Esophagus squamous epithelium (tissue), 5 donors: ENCODE measurements around the gene CENPP. TPM values are rescaled to one million over a fixed set of nuclear protein-coding genes. Genes with fewer than 3 reads are reported as not detected.

Experiments
- DNase-seq: peaks from one replicate; lab custom pipeline; 2025; lab: John Stamatoyannopoulos, UW
- H3K27ac ChIP-seq, 4 donors: fragments of 200-600 bp; sonication (generic); one replicate each; pipeline ENCODE4 v1.5.1; 2016 to 2019; ENCODE audit warnings: mild to moderate bottlenecking in 1 of 4
- H3K27me3 ChIP-seq, 4 donors: fragments of 200-600 bp; sonication (generic); 1 replicate in 3 of 4; 2 replicates in 1 of 4; pipeline versions ENCODE4 v1.5.1 to v1.6.0; 2017 to 2021; ENCODE audit warnings: antibody characterized with exemption in 1 of 4
- H3K36me3 ChIP-seq, 3 donors: fragments of 200-600 bp; sonication (generic); one replicate each; pipeline ENCODE4 v1.5.1; 2016 to 2019
- H3K4me1 ChIP-seq, 3 donors: fragments of 200-600 bp; sonication (generic); one replicate each; pipeline ENCODE4 v1.5.1; 2017 to 2019
- H3K4me3 ChIP-seq, 4 donors: fragments of 200-600 bp; sonication (generic); 1 replicate in 3 of 4; 2 replicates in 1 of 4; pipeline ENCODE4 v1.5.1; 2016 to 2019; ENCODE audit warnings: mild to moderate bottlenecking in 2 of 4, moderate library complexity in 1 of 4
- H3K9me3 ChIP-seq, 3 donors: fragments of 200-600 bp; sonication (generic); one replicate each; pipeline ENCODE4 v1.5.1; 2016 to 2019
- CTCF ChIP-seq, 6 experiments: fragments of 450-650 bp in 4 of 6; fragments of 200-600 bp in 2 of 6; sonication (generic) in 2 of 6; IDR thresholded peaks; one replicate each; pipeline ENCODE4 v1.5.1; 2016 to 2019; ENCODE audit warnings: antibody characterized with exemption in 6 of 6, mild to moderate bottlenecking in 4 of 6, moderate library complexity in 4 of 6
- POLR2A ChIP-seq, 4 donors: fragments of 450-650 bp; IDR thresholded peaks; one replicate each; pipeline ENCODE4 v1.6.1; 2017; ENCODE audit warnings: antibody characterized with exemption in 4 of 4, mild to moderate bottlenecking in 4 of 4, moderate library complexity in 3 of 4
- WGBS, 2 donors: methylation state at CpG; one replicate each; pipeline ENCODE4 v1.1.5; 2018; 5-methylcytosine and 5-hydroxymethylcytosine counted together
- intact Hi-C: fragments of 100-400 bp; cut with DNase I; formaldehyde crosslinking; loops from one replicate; pipeline ENCODE4 v1.15.0; 2022
- total RNA-seq, 4 donors: library from RNA; depleted of rRNA; stranded (reverse); fragments of >200 nt; gene quantifications; one replicate each; pipeline ENCODE4 v1.1.0, GENCODE V29; 2016
- donor health status: DM: yes; HTN: yes; CAD: no.

The CENPP gene
- total RNA-seq, 4 donors from 2014 or later: 6.0 to 10.7 (median 7.5) TPM

- Histone ChIP-seq H3K27me3 (no peaks in the 10 kb centered on the region), H3K4me3 (no peak overlapping the region), H3K9me3 (no peaks in the 10 kb centered on the region), H3K36me3 (peaks cover 0 to 23% (median 0%) of the 10 kb centered on the region in 3 donors), H3K27ac (no peak overlapping the region), H3K4me1 (peaks cover 0 to under 1% (median 0%) of the 10 kb centered on the region in 3 donors)
- 96 to 100% methylated on average over 2 of the region's 2 CpGs for WGBS, 2 donors
- DNase-seq: no peak
- TF ChIP-seq CTCF (IDR thresholded peaks at IDR 0.05) (no peak), POLR2A (IDR thresholded peaks at IDR 0.05) (no peak)
- intact Hi-C loops: loop anchor here (10.0 kb wide), 1 partner anchor 302 kb away; no protein-coding TSS in a partner anchor
Measured at GRCh38 chr9:92333282-92333634, 7.5 kb downstream of the CENPP start.

GRCh38 chr9:92341578-92341977 lies 15.8 kb downstream of the CENPP start:
- no peaks in the 10 kb centered on the region for H3K27me3 ChIP-seq
- H3K9me3 ChIP-seq: peaks cover 0 to 6% (median 5%) of the 10 kb centered on the region in 3 donors
- no peak overlapping the region for H3K27ac ChIP-seq
- DNase-seq: no peak
- no peak for TF ChIP-seq CTCF (IDR thresholded peaks at IDR 0.05)
- TF ChIP-seq POLR2A (IDR thresholded peaks at IDR 0.05): no peak
- H3K4me1 ChIP-seq: no peaks in the 10 kb centered on the region
- intact Hi-C loops: no loop called here
- H3K36me3 ChIP-seq: peaks cover 0 to 43% (median 0%) of the 10 kb centered on the region in 3 donors
- 100% methylated on average over 1 of the region's 1 CpG for WGBS, 2 donors
- H3K4me3 ChIP-seq: no peak overlapping the region

GRCh38 chr9:92342825-92343488 lies 17.2 kb downstream of the CENPP start:
- Histone ChIP-seq H3K27ac (no peak overlapping the region), H3K4me1 (no peaks in the 10 kb centered on the region), H3K36me3 (peaks cover 0 to 29% (median 0%) of the 10 kb centered on the region in 3 donors), H3K4me3 (no peak overlapping the region), H3K9me3 (peaks cover 0 to 6% (median 5%) of the 10 kb centered on the region in 3 donors), H3K27me3 (no peaks in the 10 kb centered on the region)
- intact Hi-C loops: no loop called here
- TF ChIP-seq POLR2A (IDR thresholded peaks at IDR 0.05) (no peak), CTCF (IDR thresholded peaks at IDR 0.05) (peak in 3 of 6 experiments; percentile 30 to 38 (median 35))
- WGBS, 2 donors: 75 to 81% methylated on average over 1 of the region's 1 CpG
- DNase-seq: no peak

GRCh38 chr9:92345582-92345981 lies 19.8 kb downstream of the CENPP start:
- peaks cover 0 to 3% (median 0%) of the 10 kb centered on the region in 3 donors for H3K4me1 ChIP-seq
- peaks cover 0 to 6% (median 4%) of the 10 kb centered on the region in 3 donors for H3K9me3 ChIP-seq
- intact Hi-C loops: no loop called here
- no peak overlapping the region for H3K27ac ChIP-seq
- peaks cover 0 to 5% (median 0%) of the 10 kb centered on the region in 3 donors for H3K36me3 ChIP-seq
- TF ChIP-seq CTCF (IDR thresholded peaks at IDR 0.05): no peak
- TF ChIP-seq POLR2A (IDR thresholded peaks at IDR 0.05): no peak
- H3K27me3 ChIP-seq: no peaks in the 10 kb centered on the region
- no peak overlapping the region for H3K4me3 ChIP-seq
- DNase-seq: no peak
